Measurements from ENCODE around the gene NOD2.

DNA sequence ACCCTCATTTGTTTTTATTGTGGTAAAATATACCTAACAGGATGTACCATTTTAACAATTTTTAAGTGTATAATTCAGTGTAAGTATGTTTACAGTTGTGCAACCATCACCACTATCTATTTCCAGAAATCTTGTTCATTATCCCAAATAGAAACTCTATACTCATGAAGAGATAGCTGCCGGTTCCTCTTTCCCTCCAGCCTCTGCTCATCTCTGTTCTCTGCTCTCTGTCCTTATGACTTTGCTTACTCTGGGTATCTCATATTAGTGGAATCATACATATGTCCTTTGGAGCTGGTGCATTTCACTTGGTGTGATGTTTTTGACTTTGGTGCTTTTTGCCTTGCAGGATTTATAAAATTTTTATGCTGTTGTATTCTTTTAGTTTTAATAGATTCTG is 67.9 kb downstream of the NOD2 start:
- TF ChIP-seq, protein P1, sequence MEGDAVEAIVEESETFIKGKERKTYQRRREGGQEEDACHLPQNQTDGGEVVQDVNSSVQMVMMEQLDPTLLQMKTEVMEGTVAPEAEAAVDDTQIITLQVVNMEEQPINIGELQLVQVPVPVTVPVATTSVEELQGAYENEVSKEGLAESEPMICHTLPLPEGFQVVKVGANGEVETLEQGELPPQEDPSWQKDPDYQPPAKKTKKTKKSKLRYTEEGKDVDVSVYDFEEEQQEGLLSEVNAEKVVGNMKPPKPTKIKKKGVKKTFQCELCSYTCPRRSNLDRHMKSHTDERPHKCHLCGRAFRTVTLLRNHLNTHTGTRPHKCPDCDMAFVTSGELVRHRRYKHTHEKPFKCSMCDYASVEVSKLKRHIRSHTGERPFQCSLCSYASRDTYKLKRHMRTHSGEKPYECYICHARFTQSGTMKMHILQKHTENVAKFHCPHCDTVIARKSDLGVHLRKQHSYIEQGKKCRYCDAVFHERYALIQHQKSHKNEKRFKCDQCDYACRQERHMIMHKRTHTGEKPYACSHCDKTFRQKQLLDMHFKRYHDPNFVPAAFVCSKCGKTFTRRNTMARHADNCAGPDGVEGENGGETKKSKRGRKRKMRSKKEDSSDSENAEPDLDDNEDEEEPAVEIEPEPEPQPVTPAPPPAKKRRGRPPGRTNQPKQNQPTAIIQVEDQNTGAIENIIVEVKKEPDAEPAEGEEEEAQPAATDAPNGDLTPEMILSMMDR (conservative IDR thresholded peaks at IDR 0.05) = no peak
- no peak for TF ChIP-seq EZH2 (IDR thresholded peaks at IDR 0.05; ENCODE audit: low read depth)
